GM21723 (cell line): ENCODE data around the gene HSPA12B.

Experiments
- ATAC-seq: cut with Tn5 transposase; IDR thresholded peaks from one replicate; pipeline ENCODE4 v1.9.1; 2021; ENCODE audit warnings: mild to moderate bottlenecking, moderate library complexity; ENCODE audit not compliant: unreplicated experiment

HSPA12B gene

DNA sequence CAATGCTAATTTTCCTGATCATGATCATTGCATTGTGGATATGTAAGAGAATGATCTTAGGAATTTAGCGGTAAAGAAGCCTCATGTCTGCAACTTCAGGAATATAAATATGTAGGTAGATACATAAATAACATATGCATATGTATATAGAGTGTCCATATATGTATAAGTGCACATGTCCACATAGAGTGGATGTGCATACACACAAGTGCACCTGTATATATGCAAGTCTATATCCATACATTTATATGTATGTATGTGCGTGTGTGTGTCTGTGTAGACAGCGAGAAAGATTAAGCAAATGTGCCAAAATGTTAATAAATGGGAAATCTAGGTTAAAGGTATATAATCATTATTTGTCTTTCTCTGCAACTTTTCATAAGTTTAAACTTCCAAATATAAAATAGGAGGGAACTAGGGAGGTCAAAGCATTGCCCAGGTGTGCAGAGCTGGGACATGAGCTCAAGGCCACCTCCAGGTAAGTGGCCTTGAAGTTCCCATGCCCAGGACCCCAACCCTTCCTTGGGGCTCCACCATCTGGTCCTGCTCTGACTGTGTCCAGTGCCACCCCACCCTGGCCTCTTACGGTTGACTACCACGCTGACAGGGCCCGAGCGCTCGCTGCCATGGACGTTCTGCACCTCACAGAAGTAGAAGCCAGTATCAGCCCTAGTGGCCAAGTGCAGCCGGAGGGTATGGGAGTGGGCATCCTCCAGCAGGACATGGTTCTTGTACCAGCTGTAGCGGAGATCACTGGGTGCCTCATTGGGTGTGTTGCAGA is 29.7 kb upstream of the HSPA12B start:
- no peak for ATAC-seq

DNA sequence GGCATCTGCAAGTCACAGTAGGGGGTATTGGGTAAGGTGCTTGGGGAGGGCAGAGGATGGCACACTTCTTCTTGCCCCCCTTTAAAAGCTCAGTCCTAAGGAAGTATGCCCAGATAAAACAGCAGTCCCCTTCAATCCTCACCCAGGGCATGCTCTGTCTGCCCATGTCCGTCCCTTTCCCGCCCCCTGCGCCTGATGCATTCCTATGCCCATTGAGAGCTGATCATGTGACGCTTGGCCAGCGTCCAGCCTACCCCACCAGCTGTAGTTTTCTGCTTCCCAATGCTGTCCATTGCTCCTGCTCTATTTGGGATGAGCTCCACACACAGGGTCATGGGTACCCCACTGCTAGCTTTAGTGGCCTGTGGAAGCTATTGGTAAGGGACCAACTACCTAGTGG is 28.4 kb upstream of the HSPA12B start:
- ATAC-seq = no peak

DNA sequence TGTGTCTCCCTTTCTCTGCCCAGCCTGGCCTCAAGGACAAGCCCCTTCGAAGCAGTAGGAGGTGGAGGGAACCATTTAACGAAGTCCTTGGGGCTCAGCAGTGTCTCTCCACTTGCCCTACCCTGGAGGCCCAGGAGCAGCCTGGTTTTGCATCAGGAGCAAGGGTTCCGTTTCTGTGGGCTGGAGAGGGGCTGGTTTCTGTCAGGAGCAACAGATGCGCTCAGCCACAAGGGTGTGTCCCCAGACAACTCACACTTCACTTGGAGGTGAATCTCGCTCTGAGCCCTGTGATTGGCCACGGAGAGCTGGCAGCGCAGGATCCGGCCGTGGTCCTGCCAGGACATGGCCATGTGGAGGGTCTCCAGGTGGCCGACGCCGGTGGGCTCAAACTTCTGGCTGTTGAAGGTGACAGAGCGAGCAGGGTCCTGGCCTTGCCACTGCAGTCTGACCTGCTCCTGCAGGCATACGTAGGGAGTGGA is 27.0 kb upstream of the HSPA12B start:
- no peak for ATAC-seq

GRCh38 chr20:3705970-3706739 is 26.3 kb upstream of the HSPA12B start:
- ATAC-seq = no peak

GRCh38 chr20:3706774-3707507 is 25.5 kb upstream of the HSPA12B start:
- ATAC-seq = no peak

DNA sequence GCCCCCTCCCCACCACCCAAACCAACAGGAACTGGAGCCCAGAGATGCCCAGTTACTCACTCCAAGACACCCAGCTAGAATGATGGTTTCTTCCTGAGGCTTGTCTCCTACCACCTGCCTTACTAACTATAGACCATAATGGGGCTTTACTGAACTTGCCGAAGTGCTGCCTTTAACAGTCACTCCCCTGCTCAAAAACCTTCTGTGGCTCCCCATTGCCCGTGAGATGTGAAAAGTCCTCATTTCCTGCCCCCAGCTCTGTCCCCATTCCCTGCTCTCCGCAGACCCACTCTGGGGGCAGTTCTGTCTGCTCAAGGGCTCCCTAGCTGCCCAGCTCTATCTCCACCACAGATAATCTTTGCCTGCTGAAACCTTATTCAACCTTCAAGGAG is 25.0 kb upstream of the HSPA12B start:
- ATAC-seq = no peak

GRCh38 chr20:3710011-3710466 is 22.4 kb upstream of the HSPA12B start:
- no peak for ATAC-seq

DNA sequence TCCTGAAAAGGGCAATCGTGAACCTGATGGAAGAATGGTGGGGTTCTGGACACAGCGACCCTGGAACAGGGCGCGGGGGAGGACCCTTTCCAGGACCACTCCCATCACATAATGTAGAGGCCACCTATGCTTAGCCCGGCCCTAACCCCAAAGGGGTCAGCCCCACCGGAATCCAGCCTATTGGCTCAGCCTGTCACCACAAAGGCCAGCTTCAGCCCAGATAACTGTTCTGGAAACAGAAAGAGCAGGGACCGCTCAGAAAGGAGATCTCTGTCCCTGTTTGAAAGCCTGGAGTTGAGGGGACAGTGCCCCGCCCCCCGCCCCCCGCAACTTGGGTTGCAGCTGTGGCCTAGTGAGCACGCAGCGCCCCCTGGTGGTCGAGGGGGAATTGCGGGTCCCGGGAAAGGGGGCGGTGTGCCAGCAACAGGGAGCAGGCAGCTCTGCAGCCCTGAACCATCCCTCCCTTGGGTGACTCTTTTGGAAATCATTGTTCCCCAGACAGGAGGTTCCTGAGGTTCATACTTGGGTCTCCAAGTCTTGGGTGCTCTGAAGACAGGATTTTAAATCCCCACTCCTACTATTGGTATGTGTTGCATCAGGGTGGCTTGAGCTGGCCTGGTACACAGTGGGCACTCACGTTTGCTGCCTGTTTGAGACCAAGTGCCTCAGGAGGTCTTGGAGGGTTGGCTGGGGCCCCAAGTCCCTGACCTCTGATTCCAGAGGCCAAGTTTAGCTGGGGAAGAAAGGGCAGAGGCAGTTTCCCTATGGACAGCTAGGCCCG is 21.6 kb upstream of the HSPA12B start:
- peak; percentile 52 for ATAC-seq

GRCh38 chr20:3711484-3711941 is 21.0 kb upstream of the HSPA12B start:
- no peak for ATAC-seq

DNA sequence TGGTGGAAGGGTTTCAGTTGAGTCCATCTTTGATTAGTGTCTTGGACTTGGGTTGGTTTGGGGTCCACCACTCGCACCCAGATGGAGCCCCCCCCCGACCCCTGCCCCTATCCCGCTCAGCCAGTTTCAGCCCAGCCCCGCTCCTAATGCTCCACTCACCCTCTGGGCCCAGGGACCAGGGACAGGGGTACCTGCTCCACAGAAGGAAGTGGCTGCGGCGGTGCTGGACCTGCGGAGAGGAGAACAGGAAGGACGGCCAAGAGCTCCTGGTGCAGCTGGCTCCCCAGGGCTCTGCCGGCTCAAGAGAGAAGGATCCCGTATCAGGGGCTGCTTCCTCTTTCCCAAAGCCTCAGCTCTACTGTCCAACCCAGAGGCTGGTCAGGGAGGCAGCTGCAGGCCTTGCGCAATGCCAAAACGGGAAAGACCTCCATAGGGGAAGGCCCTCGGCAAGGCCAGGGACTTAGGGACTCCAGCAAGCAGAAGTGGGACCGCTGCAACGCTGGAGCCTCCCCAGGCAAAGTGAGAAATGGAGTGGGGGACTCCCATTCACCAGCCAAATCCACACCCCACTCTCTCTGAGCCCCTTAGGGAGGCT is 20.1 kb upstream of the HSPA12B start, which contains the start of gene SIGLEC1:
Gene SIGLEC1, minus strand, starts transcription at position 322 of the 595 bp plus-strand sequence. CDS start 5,472 bp downstream, outside the sequence.
- no peak for ATAC-seq

DNA sequence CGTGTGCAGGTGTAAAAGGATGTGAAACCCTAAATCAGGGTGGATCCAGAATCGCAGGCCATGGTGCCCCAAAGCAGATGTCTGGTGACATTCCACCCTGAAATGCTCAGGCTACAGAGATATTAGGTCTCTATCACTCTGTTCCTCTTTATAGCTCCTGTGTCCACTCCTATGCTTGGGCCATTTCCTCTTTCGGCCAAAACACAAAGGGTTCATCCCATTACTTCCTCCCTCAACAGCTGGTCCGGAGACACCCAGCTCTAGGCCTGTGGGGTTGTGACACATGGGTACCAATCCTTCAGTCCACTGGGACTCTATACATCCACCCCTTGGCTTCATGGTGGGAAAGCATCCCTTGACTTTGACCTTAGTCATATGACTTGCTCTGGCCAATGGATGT is 18.4 kb upstream of the HSPA12B start:
- no peak for ATAC-seq

DNA sequence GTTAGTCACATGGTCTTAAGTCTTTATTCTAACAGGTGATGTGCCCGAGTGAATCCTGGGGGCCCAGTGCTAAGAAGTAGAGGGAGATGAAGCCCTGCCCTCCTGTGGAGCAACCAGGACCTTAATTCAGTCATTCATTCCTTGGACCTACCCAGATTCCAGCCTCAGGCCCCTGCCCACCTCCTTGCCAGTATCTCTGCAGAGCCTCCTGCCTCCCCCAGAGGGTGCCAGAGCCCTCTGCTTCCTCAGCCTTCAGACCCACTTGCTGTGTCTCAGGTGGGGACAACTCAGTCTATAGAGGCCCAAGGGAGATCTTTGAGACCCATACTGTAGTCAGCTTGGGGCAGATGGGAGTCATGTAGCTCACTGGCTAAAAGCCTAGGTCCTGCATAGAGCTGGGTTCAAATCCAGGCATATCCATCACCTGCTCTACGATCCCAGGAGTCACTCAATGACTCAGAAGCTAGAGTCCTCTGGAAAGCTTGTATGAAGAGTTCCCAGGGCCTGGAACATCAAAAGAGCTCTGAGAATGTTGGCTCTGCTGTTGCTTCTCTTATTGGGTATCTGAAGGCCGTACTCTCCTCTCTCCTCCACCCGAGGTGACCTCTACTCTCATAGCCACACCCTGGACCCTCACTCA is 16.2 kb upstream of the HSPA12B start:
- ATAC-seq = no peak

DNA sequence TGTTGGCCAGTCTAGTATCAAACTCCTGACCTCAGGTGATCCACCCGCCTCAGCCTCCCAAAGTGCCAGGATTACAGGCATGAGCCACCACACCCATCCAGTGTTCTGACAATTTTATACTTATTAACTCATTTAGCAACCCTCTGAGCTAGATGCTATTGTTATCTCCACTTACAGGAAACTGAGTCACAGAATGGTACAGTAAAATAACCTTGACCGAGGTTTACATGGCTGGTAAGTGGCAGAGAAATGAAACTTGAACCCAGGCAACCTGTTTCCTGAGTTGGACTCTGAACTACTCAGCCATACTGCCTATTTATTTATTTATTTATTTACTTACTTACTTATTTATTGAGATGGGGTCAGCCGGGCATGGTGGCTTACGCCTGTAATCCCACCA is 13.4 kb upstream of the HSPA12B start:
- no peak for ATAC-seq

GRCh38 chr20:3720068-3720467 is 12.4 kb upstream of the HSPA12B start:
- ATAC-seq = no peak

- no peak for ATAC-seq
These were observed 11.9 kb upstream of the HSPA12B start for GRCh38 chr20:3720626-3721025.

DNA sequence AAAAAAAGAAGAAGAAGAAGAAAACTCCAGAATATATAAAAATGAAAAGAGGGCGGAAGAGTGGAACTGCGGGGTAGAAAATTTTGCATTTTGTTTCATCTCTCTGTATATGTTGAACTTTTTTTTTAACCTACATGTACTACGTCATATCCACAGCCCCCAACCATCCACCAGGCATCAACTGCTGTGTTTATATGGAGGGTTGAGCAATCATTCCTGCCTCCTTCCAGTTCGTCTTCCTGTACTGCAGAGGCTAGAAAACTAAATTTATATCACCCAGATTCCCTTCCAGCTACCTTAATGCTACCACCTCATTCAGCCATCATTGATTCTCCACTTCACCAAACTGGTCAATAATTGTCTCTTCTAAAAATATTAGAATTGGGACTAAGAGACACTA is 10.6 kb upstream of the HSPA12B start:
- no peak for ATAC-seq

- no peak for ATAC-seq
These were observed 9.2 kb upstream of the HSPA12B start for GRCh38 chr20:3723284-3723683.

DNA sequence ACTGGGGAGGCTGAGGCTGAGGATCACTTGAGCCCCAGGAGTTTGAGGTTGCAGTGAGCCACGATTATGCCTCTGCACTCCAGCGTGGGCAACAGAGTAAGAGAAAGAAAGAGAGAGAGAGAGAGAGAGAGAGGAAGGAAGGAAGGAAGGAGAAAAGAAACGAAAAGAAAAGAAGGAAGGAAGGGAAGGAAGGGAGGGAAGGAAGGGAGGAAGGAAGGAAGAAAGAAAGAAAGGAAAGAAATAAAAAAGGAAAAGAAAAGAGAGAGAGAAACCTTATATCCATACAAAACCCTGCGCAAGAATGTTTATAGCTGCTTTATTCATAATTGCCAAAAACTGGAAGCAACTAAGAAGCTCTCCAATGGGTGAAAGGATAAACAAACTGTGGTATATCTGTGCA is 8.1 kb upstream of the HSPA12B start:
- ATAC-seq = no peak

DNA sequence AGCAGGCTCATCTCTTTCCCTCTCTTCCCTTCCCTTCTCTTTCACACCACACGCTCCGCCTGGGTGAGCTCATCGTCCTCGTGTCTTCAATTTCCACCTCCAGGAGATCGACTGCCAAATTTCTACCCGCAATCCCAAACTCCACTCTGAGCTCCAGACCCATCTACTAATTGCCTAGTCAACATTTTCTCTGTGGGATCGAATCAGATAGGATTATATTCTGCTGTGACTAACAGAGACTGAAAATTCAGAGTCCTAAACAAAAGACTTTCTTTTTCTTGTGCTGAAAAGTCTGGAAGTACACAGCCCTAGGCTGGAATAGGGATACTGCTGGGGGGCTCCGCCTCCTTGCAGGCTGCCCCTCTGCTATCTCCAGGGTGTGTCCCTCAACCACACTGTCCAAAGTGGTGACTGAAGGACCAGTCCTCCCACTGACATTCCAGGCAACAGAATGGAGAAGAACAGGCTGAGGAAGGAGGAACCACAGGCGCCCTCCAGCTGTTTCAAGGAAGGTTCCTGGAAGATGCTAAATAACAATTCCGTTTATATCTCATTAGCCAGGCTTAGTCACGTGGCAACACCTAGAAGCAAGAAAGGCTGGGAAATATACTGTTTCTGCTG is 5.0 kb upstream of the HSPA12B start:
- ATAC-seq = no peak
